Stimulated activated CD4-positive, alpha-beta T cell treated with anti-CD3 and anti-CD28 coated beads, Interleukin-15, amount 100 ng/mL, for 1 hour (primary cell): ENCODE measurements around the gene ARRDC2.
"Not testable (repeated sequence)": the region's sequence is repeated elsewhere in the genome, so short reads cannot be mapped to it uniquely, and the experiment has no call there.

Experiments used
- DNase-seq, 2 donors: peaks; one replicate each; pipeline ENCODE4 v3.0.0-alpha.2; 2020; ENCODE audit warnings: low read depth in 1 of 2, low spot score in 1 of 2

The ARRDC2 gene

GRCh38 chr19:18016209-18016910, 8.4 kb downstream of the ARRDC2 start:
- DNase-seq: no peak

- DNase-seq: no peak
These were observed 9.5 kb downstream of the ARRDC2 start for GRCh38 chr19:18017275-18018083.

- DNase-seq: no peak
These were observed 12.5 kb downstream of the ARRDC2 start for GRCh38 chr19:18020212-18021085.

GRCh38 chr19:18021121-18021755, 13.3 kb downstream of the ARRDC2 start:
- peak; percentile 52 to 61 for DNase-seq

GRCh38 chr19:18023622-18024251, 15.8 kb downstream of the ARRDC2 start:
- DNase-seq: peak in 1 of 2 donors; percentile 38

- no peak for DNase-seq
These were observed 19.2 kb downstream of the ARRDC2 start for GRCh38 chr19:18027151-18027550.

GRCh38 chr19:18029617-18030338, 21.8 kb downstream of the ARRDC2 start:
- DNase-seq: no peak

DNA sequence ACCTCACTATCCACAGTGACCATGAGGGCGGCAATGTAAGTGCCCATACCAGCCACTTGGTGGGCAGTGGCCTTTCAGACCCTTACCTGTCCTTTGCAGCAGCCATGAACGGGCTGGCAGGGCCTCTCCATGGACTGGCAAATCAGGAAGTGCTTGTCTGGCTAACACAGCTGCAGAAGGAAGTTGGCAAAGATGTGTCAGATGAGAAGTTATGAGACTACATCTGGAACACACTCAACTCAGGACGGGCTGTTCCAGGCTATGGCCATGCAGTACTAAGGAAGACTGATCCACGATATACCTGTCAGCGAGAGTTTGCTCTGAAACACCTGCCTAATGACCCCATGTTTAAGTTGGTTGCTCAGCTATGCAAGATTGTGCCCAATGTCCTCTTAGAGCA, 23.4 kb downstream of the ARRDC2 start:
- DNase-seq: not testable (repeated sequence)

DNA sequence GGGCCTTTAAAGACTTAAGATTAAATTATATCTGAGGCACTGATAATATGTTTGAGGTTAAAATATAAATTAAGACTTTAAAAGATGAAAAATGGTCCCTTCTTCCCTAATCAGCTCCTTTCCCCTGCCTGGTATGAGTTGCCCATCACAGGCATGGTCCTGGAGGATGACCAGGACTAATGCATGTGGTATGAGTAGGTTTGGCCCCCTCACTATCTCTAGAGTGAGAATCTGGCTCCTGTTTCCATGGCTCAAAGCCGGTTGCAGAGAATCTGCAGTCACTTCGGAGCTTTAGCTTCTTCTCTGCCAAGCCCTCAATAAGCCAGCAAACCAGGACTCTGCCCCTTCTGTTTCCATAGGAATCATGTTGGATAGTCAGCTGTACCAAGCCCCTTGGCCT, 24.1 kb downstream of the ARRDC2 start:
- DNase-seq: not testable (repeated sequence)

DNA sequence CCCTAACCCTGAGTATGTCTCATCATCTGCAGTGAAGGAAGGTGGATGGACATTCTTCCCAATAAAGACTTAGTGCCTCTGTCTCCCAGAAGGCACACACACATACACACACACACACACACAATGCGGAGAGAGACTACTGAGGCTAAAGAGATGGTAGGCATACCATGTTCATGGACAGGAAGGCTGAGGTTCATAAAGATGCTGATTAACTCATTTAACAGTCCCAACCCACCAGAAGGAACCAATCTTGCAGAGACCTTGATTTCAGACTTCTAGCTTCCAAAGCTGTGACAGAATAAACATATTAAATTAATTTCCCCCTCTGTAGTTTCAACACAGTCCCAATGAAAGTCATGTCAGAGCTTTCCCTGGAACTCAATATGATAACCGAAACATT, 33.1 kb downstream of the ARRDC2 start:
- no peak for DNase-seq

GRCh38 chr19:18043676-18044075, 35.7 kb downstream of the ARRDC2 start:
- DNase-seq: no peak

- peak; percentile 62 to 70 for DNase-seq
These were observed 36.9 kb downstream of the ARRDC2 start for GRCh38 chr19:18044825-18045304.

DNA sequence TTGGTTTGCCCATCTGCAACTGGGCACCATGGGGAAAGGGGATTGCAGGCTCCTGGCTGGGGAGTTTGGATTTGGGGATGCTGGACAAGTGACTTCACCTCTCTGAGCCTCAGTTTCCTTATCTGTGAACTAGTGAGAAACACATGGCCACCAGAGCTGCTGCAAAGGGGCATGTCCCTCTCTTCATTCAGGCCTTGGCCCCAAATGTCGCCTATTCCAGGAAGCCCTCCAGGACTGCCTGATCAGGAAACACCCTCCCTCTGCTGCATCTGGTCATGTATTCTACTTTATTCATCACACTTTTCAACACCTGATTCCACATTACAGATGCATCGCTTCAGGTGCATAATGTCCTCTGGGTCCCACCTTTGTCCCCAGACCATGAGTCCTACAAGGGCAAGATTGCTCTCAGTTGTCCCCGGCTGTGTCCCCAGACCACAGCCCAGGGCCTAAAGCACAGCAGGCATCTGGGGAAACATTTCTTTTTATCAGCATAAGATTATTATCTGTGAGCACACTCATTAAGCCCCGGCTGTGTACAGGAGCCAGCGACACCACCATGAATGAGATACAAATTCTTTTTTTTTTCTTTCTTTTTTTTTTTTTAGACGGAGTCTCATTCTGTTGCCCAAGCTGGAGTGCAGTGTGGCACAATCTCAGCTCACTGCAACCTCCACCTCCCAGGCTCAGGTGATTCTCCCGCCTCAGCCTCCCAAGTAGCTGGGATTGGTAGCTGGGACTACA, 37.5 kb downstream of the ARRDC2 start:
- no peak for DNase-seq

DNA sequence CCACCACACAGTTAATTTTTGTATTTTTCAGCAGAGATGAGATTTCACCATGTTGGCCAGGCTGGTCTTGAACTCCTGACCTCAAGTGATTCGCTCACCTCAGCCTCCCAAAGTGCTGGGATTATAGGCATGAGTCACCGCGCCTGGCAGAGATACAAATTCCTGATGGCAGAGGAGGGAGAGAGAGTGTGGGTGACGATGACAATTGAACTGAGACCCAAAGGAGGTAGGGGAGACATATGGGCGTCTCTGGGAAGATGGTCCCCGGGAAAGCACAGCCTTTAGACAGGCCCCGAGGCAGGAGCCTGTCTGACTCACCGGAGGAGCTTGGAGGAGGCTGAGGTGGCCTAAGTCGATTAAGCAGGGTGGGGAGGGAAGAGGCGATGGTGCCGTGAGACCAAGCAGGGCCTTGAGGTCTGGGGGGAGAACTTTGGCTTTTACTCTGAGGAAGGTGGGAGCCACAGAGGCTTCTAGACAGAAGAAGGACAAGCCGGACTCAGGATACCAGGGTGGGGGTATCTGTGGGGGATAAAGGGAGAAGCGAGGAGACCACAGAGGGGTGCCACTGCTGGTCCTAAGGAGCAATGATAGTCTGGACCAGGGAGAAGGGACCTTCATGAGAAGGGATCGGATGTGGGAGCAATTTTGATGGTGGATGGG, 38.2 kb downstream of the ARRDC2 start:
- no peak for DNase-seq

DNA sequence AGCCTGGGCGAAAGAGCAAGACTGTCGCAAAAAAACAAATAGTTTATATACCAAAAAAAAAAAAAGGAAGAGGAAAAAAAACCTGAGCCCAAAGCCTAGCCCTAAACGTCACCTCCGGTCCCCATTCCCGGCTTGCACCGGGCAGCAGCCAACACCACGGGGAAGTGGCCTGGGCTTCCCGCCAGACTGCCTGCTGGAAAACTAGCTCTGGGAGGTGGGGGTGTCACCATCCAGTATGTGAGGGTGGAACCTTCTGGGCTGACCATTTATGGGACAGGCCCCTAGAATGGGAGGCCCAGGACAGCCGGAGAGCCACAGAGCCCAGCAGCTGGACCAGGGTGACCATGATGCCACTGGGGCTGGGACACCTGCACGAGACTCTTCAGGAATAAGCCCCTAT, 41.4 kb downstream of the ARRDC2 start:
- no peak for DNase-seq

- no peak for DNase-seq
These were observed 43.9 kb downstream of the ARRDC2 start for GRCh38 chr19:18051887-18052286.

DNA sequence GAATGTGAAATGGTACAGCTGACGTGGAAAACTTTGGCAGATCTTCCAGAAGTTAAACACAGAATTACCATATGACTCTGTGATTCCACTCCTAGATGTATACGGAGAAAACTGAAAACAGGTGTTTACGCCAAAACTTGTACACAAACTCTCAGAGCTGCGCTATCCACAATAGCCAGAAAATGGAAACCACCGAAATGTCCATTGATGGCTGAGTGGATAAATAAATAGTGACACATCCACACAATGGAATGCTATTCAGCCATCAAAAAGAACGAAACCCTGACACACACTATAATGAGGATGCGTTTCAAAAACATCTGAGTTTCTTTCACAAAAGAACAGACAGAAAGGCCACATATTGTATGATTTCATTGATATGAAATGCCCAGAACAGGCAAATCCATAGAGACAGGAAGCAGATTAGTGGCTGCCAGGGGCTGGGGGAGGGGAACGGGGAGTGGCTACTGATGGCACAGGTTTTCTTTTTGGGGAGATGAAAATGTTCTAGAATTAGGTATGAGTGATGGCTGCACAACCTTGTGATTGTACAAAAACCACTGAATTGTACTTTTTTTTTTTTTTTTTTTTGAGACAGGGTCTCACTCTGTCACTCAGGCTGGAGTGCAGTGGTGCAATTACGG, 45.7 kb downstream of the ARRDC2 start:
- no peak for DNase-seq

- no peak for DNase-seq
These were observed 48.0 kb downstream of the ARRDC2 start for GRCh38 chr19:18055967-18056366.
